ENCODE measurements around the gene PLA2G4B. TPM values are rescaled to one million over a fixed set of nuclear protein-coding genes. Genes with fewer than 3 reads are reported as not detected.

Gene PLA2G4B
- total RNA-seq, 1 donor from 2014 or later = 2.4 TPM

GRCh38 chr15:41882689-41883483 is 44.2 kb downstream of the PLA2G4B start:
- FAIRE-seq (no peak), DNase-seq (ENCODE audit: low spot score in 2 of 2) (no peak)

GRCh38 chr15:41883484-41883825 is 44.8 kb downstream of the PLA2G4B start:
- DNase-seq (ENCODE audit: low spot score in 2 of 2) (no peak), FAIRE-seq (no peak)

DNA sequence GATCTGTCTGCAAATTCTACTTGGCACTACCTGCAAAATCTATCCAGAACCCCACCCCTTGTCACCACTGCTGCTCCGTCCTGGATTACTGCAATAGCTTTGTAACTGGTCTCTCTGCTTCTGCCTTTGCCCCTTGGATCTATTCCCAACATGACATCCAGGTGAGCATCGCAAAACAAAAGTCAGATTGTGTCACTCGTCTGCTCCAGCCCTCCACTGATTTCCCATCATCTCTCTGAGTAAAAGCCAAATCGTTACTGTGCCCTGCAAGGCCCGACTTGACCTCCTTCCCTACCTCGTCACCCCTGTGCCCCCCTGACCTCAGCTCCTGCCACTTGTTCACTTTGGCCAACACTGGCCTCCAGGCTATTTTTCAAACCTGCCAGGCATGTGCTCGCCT is 45.8 kb downstream of the PLA2G4B start:
- no peak for DNase-seq (ENCODE audit: low spot score in 2 of 2)
- FAIRE-seq = no peak

GRCh38 chr15:41885321-41885720 is 46.7 kb downstream of the PLA2G4B start:
- DNase-seq (ENCODE audit: low spot score in 2 of 2) = no peak
- FAIRE-seq = no peak

DNA sequence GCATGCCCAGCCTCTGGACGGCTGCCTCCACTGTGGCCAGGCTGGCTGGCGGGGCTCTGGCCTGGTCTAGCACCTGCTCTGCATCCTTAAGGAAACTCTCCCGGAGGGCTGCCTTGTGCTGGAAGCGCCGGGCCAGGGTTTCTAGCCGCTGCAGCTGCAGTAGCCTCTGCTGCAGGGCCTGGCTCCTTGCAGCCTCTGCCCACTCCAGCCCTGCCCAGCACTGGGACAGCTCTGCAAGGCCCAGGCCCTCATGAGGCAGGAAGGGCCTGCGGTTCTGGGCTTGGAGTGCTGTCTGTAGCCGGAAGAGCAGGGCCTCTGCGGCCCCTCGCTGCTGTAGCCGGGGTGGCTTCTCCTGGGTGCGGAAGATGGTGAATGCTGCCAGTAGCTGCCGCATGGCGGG is 47.2 kb downstream of the PLA2G4B start:
- FAIRE-seq (no peak), DNase-seq (ENCODE audit: low spot score in 2 of 2) (no peak)

DNA sequence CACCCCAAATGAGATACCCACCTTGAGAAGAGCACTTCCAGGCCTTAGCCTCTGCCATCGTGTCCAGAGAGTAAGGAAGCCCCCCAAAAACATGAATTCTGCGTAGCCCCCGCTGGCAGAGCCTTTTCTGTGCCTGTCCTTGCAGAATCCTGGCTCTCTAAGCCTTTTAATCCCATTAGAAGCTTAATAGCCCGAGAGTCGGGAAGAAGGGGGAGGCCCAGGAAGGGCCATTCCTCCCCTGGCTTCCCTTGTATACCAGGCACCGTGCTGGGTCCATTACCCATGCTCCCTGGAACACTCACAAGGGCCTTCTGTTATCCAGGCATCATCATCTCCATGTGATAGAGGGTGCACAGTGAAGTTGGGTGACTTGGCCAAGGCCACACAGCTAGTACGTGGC is 48.1 kb downstream of the PLA2G4B start:
- FAIRE-seq = no peak
- no peak for DNase-seq (ENCODE audit: low spot score in 2 of 2)

- no peak for DNase-seq (ENCODE audit: low spot score in 2 of 2)
- FAIRE-seq = no peak
Measured at GRCh38 chr15:41887161-41887560, 48.5 kb downstream of the PLA2G4B start.

GRCh38 chr15:41887893-41888292 is 49.2 kb downstream of the PLA2G4B start:
- FAIRE-seq (no peak), DNase-seq (ENCODE audit: low spot score in 2 of 2) (no peak)

- DNase-seq (ENCODE audit: low spot score in 2 of 2) = no peak
- FAIRE-seq = no peak
Measured at GRCh38 chr15:41888662-41889253, 50.1 kb downstream of the PLA2G4B start.

DNA sequence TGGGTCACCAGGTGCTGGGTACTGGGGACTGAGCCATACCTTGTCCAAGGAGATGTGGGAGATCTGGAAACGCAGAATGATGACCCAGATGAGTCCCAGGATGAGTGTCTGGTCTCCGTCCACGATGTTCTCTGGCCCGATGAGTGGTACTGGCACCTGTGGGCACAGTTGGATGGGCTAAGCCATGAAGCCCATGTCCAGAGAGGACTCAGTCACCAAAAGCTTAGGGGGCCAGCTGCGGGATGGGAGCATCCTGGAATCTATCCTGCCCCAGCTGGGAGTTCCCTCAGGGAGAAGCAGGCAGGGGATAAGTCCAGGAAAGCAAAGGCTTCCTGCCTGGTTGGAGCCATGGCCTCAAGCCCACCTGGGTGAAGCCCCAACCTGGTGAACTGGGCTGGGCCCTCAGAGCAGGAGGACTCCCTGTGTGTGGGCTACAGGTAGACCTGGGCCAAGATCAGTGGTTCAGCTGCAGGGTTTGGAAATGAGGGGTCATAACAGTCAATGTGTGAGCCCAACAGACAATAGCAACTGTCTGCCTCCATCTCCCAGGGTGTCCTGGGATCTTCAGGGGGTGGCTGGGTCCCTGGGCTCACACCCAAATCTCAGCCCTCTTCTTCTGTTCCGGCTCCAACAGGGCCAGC is 51.5 kb downstream of the PLA2G4B start:
- FAIRE-seq = no peak
- DNase-seq (ENCODE audit: low spot score in 2 of 2) = no peak

- FAIRE-seq (no peak), DNase-seq (ENCODE audit: low spot score in 2 of 2) (no peak)
Measured at GRCh38 chr15:41891226-41891625, 52.6 kb downstream of the PLA2G4B start.

GRCh38 chr15:41891946-41892345 is 53.3 kb downstream of the PLA2G4B start:
- FAIRE-seq (no peak), DNase-seq (ENCODE audit: low spot score in 2 of 2) (no peak)

DNA sequence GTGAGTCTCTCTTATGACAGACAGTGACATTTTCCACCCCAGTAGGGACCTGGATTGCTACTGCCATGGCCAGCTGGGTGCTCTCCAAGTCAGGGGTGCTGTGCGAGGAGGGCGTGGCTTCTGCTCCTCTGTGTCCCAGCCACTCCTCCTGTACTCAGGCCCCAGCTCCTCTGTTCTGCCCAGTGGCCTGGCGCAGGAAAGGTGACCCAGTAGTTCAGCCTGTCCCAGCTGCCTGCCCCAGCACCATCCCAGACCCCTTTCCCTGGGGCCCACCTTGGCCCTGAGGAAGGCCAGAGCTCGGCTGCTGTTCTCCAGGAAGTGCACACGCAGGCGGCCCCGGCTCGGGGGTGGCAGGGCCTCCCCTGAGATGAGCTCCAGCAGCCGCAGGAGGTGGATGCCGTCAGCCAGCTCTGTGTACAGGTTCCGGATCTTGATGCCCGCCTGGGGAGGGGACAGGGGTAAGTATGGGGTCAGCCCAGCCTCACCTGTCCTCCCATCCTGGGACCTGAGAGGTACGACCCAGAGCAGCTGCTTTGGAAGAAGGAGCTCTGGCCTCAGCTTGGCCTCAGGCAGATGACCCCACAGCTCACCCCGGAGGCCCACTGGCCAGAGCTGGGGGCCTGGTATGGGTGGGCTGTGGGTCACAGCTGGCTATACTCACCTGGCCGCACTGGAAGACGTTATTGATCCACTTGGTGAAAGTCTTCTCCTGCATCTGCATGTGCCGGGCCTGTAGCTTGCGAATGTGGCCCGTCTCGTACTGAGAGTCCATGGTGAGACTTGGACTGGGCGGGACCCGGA is 54.2 kb downstream of the PLA2G4B start:
- DNase-seq (ENCODE audit: low spot score in 2 of 2) (no peak), FAIRE-seq (no peak)

DNA sequence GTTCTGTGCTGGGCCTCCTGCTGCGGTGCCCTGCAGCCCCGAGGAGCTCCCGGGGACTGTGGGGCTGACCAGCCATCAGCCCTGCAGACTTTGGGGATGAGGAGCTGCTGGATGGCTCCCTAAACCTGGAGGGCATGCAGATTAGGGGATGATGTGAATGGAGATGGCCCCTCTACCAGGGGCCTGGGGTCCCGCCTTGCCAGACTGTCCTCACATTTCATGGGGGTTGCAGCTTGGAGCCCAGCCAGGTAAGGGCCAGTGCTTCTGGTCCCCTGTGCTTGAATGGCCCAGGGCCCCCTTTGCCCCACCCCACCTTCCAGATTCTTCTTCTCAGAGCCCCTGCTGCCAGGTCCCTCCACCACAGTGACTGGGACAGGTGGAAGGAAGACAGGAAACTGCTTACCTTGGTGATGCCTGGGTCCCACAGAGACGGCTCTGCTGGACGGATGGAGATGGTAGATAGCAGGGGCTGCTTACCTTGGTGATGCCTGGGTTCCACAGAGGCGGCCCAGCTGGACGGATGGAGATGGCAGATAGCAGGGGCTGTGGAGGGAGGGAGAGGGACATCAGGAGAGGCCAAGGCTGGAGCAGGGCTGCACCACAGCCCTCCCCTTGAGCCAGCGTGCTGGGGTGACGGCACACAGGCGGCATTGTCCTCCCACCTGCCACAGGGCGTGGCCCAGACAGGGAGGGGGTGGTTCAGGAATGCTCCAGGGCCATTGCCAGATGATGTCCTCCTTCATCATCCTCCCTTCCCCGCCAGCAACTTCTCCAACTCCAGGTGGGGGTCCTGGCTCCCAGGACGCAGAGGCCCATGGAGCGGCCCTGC is 55.0 kb downstream of the PLA2G4B start, which contains the start of gene SPTBN5:
SPTBN5 (minus strand) TSS at position 632 of the 829 bp plus-strand sequence; CDS start at position 76, 556 bp downstream.
- DNase-seq (ENCODE audit: low spot score in 2 of 2) (no peak), FAIRE-seq (no peak)

DNA sequence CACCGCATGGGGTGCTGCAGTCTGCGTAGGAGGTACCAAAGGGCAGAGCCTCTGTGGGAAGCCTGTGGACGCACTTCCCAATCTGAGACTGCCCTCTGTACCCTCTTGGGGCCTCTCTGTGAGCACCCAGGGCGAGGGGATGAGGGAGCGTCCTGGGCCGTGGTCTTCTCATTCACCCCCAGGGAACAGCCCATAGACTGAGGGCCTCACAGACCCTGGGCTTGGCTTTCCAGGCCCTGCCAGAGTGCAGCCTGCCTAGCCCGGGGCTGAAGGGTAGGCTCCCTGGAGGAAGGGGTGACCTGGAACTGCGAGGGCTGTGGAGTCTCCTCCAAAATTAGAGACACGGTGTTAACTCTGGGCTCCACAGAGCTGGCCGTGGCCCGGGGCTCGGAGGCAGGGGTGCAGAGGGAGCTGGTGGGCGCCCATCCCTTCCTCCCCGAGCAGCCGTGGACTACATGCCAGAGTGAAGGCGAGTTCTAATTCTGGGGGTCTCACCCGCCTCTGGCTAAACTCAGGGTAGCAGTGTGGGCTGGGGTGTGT is 55.7 kb downstream of the PLA2G4B start:
- FAIRE-seq (no peak), DNase-seq (ENCODE audit: low spot score in 2 of 2) (no peak)

DNA sequence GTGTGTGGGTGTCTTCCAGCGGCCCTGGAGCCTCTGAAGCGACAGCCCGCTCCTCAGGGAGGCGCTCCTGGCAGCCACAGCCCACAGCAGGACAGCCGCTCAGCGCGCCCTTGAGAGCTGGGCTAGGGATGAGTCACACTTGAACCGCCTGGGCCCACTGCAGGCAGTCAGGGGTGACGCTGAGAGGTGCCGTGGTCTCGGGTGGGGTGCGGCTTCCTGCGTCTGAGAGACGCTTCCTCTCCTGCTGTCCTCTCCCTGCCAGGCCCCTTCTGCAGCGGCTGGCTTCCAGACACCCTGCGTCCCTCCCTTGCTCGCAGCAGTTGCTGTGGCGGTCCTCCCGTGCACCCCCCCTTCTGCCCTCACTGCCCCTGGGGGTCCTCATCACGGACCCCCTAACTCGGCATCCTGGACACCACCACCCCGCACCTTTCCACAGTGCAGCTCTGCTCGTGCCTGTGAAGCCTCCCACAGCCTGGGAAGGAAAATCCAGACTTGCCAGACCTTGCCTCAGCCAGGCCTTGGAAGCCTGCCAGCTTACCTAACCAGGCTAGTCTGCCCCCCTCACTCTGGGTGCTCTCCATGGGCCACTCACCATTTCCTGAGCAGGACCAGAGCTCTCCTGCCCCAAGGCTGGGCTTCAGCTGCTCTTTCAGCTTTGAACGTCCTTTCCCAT is 56.3 kb downstream of the PLA2G4B start:
- FAIRE-seq = no peak
- peak in 1 of 2 donors; percentile 83 for DNase-seq (ENCODE audit: low spot score in 2 of 2)

GRCh38 chr15:41895491-41895890 is 56.8 kb downstream of the PLA2G4B start:
- DNase-seq (ENCODE audit: low spot score in 2 of 2) = no peak
- no peak for FAIRE-seq

- FAIRE-seq = no peak
- DNase-seq (ENCODE audit: low spot score in 2 of 2) = no peak
Measured at GRCh38 chr15:41895957-41896356, 57.3 kb downstream of the PLA2G4B start.

- FAIRE-seq (no peak), DNase-seq (ENCODE audit: low spot score in 2 of 2) (no peak)
Measured at GRCh38 chr15:41896566-41896965, 57.9 kb downstream of the PLA2G4B start.
